HepG2 (cell line): ENCODE measurements around the gene GRIN2C. TPM values are rescaled to one million over a fixed set of nuclear protein-coding genes. Genes with fewer than 3 reads are reported as not detected.

Experiments
- DBP ChIP-seq: sonication (generic); formaldehyde crosslinking; IDR thresholded peaks from 2 replicates; pipeline ENCODE4 v1.4.0; 2020; ENCODE audit warnings: missing genetic modification reagents; ENCODE audit errors: not compliant biosample characterization
- ELK4 ChIP-seq: sonication (generic); formaldehyde crosslinking; IDR thresholded peaks from 2 replicates; pipeline ENCODE4 v1.9.0; 2021; ENCODE audit warnings: missing genetic modification reagents, borderline replicate concordance
- KDM4B ChIP-seq: sonication (generic); formaldehyde crosslinking; IDR thresholded peaks from 2 replicates; pipeline ENCODE4 v1.4.0; 2020; ENCODE audit warnings: missing genetic modification reagents
- MED13 ChIP-seq: sonication (generic); formaldehyde crosslinking; IDR thresholded peaks from 2 replicates; pipeline ENCODE4 v1.5.0; 2020; ENCODE audit warnings: missing genetic modification reagents
- PCBP1 ChIP-seq: fragments of 200-400 bp; formaldehyde crosslinking; IDR thresholded peaks from 2 replicates; pipeline ENCODE4 v1.6.1; 2017; ENCODE audit warnings: mild to moderate bottlenecking, low read depth, low read length, borderline replicate concordance
- TBX3 ChIP-seq: fragments of 450-650 bp; IDR thresholded peaks from 2 replicates; pipeline ENCODE4 v1.6.1; 2017; ENCODE audit warnings: antibody characterized with exemption, mild to moderate bottlenecking, inconsistent platforms, borderline replicate concordance
- ZBTB42 ChIP-seq: sonication (generic); formaldehyde crosslinking; IDR thresholded peaks from 2 replicates; pipeline ENCODE4 v1.5.0; 2020; ENCODE audit warnings: mild to moderate bottlenecking, missing genetic modification reagents
- ZFX ChIP-seq: sonication (generic); formaldehyde crosslinking; IDR thresholded peaks from 2 replicates; pipeline ENCODE4 v1.4.0; 2020; ENCODE audit warnings: mild to moderate bottlenecking, low read depth, missing genetic modification reagents, moderate library complexity
- ZNF124 ChIP-seq: sonication (generic); formaldehyde crosslinking; IDR thresholded peaks from 2 replicates; pipeline ENCODE4 v1.4.0; 2020; ENCODE audit warnings: missing genetic modification reagents
- ZNF557 ChIP-seq: sonication (generic); formaldehyde crosslinking; IDR thresholded peaks from 2 replicates; pipeline ENCODE4 v1.4.0; 2020; ENCODE audit warnings: missing genetic modification reagents
- ZNF589 ChIP-seq: sonication (generic); formaldehyde crosslinking; conservative IDR thresholded peaks from 2 replicates; pipeline ENCODE4 v1.8.0; 2022; ENCODE audit warnings: mild to moderate bottlenecking, moderate library complexity, missing genetic modification reagents
- ZNF660 ChIP-seq: sonication (generic); formaldehyde crosslinking; IDR thresholded peaks from 2 replicates; pipeline ENCODE4 v1.5.1; 2020; ENCODE audit warnings: mild to moderate bottlenecking, low read depth, missing genetic modification reagents, borderline replicate concordance
- polyA plus RNA-seq, 8 experiments: library from polyadenylated mRNA; depleted of rRNA in 3 of 8; stranded (reverse) in 7 of 8; unstranded in 1 of 8; fragments of >200 nt; fragmentation: Illumina TruSeq in 4 of 8; extraction: Trizol in 4 of 8; gene quantifications; 2 replicates each; pipeline versions ENCODE4 v1.2.1 to v1.2.3, GENCODE V29; 2011 to 2016; ENCODE audit warnings: low read depth in 4 of 8, missing spikeins in 1 of 8, mixed read lengths in 1 of 8; ENCODE audit not compliant: insufficient read depth in 1 of 8
- total RNA-seq, 5 experiments: library from RNA; depleted of rRNA; stranded (reverse); fragments of >200 nt; fragmentation: Illumina TruSeq; extraction: Trizol; gene quantifications; 2 replicates each; pipeline ENCODE4 v1.2.3, GENCODE V29; 2016; ENCODE audit warnings: low read depth in 1 of 5
- TF ChIP-seq, protein P1 (sequence below): sonication (generic); formaldehyde crosslinking; IDR thresholded peaks from 2 replicates; pipeline ENCODE4 v1.4.0; 2020; ENCODE audit warnings: mild to moderate bottlenecking, missing genetic modification reagents, borderline replicate concordance
- TF ChIP-seq, protein P2 (sequence below): sonication (generic); formaldehyde crosslinking; IDR thresholded peaks from 2 replicates; pipeline ENCODE4 v1.5.1; 2020; ENCODE audit warnings: missing genetic modification reagents, mild to moderate bottlenecking, borderline replicate concordance
- TF ChIP-seq, protein P3 (sequence below): sonication (generic); IDR thresholded peaks from 2 replicates; pipeline ENCODE4 v1.6.1; 2016; ENCODE audit warnings: low read depth, borderline replicate concordance

Gene GRIN2C
- total and polyA plus RNA-seq, 2 of the 13 experiments (the other 11 are each of a cell fraction or from before 2014, with no cell fraction given), result 0.03 to 0.11 TPM

- TF ChIP-seq, protein P1, sequence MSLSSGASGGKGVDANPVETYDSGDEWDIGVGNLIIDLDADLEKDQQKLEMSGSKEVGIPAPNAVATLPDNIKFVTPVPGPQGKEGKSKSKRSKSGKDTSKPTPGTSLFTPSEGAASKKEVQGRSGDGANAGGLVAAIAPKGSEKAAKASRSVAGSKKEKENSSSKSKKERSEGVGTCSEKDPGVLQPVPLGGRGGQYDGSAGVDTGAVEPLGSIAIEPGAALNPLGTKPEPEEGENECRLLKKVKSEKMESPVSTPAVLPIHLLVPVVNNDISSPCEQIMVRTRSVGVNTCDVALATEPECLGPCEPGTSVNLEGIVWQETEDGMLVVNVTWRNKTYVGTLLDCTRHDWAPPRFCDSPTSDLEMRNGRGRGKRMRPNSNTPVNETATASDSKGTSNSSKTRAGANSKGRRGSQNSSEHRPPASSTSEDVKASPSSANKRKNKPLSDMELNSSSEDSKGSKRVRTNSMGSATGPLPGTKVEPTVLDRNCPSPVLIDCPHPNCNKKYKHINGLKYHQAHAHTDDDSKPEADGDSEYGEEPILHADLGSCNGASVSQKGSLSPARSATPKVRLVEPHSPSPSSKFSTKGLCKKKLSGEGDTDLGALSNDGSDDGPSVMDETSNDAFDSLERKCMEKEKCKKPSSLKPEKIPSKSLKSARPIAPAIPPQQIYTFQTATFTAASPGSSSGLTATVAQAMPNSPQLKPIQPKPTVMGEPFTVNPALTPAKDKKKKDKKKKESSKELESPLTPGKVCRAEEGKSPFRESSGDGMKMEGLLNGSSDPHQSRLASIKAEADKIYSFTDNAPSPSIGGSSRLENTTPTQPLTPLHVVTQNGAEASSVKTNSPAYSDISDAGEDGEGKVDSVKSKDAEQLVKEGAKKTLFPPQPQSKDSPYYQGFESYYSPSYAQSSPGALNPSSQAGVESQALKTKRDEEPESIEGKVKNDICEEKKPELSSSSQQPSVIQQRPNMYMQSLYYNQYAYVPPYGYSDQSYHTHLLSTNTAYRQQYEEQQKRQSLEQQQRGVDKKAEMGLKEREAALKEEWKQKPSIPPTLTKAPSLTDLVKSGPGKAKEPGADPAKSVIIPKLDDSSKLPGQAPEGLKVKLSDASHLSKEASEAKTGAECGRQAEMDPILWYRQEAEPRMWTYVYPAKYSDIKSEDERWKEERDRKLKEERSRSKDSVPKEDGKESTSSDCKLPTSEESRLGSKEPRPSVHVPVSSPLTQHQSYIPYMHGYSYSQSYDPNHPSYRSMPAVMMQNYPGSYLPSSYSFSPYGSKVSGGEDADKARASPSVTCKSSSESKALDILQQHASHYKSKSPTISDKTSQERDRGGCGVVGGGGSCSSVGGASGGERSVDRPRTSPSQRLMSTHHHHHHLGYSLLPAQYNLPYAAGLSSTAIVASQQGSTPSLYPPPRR (CRISPR knock-in tag), result peak; percentile 44; the same call in 1 of the 2 replicates
- TF ChIP-seq TBX3 (no peak), ZNF660 (CRISPR knock-in tag) (no peak), DBP (CRISPR knock-in tag) (peak; percentile 82), ZNF557 (CRISPR knock-in tag) (peak; percentile 71; the same call in 1 of the 2 replicates), ZNF589 (CRISPR knock-in tag) (no peak; the same call in 1 of the 2 replicates), ZNF124 (peak; percentile 64; the same call in 1 of the 2 replicates), MED13 (CRISPR knock-in tag) (peak; percentile 91), PCBP1 (no peak), ZFX (CRISPR knock-in tag) (peak; percentile 80), KDM4B (CRISPR knock-in tag) (peak; percentile 88), ELK4 (CRISPR knock-in tag) (no peak), ZBTB42 (CRISPR knock-in tag) (no peak; the same call in 1 of the 2 replicates)
- TF ChIP-seq, protein P2, sequence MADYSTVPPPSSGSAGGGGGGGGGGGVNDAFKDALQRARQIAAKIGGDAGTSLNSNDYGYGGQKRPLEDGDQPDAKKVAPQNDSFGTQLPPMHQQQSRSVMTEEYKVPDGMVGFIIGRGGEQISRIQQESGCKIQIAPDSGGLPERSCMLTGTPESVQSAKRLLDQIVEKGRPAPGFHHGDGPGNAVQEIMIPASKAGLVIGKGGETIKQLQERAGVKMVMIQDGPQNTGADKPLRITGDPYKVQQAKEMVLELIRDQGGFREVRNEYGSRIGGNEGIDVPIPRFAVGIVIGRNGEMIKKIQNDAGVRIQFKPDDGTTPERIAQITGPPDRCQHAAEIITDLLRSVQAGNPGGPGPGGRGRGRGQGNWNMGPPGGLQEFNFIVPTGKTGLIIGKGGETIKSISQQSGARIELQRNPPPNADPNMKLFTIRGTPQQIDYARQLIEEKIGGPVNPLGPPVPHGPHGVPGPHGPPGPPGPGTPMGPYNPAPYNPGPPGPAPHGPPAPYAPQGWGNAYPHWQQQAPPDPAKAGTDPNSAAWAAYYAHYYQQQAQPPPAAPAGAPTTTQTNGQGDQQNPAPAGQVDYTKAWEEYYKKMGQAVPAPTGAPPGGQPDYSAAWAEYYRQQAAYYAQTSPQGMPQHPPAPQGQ (CRISPR knock-in tag), result no peak
- TF ChIP-seq, protein P3, sequence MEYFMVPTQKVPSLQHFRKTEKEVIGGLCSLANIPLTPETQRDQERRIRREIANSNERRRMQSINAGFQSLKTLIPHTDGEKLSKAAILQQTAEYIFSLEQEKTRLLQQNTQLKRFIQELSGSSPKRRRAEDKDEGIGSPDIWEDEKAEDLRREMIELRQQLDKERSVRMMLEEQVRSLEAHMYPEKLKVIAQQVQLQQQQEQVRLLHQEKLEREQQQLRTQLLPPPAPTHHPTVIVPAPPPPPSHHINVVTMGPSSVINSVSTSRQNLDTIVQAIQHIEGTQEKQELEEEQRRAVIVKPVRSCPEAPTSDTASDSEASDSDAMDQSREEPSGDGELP, result no peak; the same call in 1 of the 2 replicates
These were observed 12.8 kb upstream of the GRIN2C start, which contains the start of gene FDXR (continued) for GRCh38 chr17:74872313-74873036.
